AG04449 (cell line): Measurements from ENCODE around the gene UBXN7.
"Not testable (repeated sequence)": the region's sequence is repeated elsewhere in the genome, so short reads cannot be mapped to it uniquely, and the experiment has no call there.

Source experiments
- CTCF ChIA-PET: fragments of 350-600 bp; formaldehyde crosslinking; extraction: SDS; loops from one replicate; lab custom pipeline; 2021; ENCODE audit warnings: antibody characterized with exemption; lab: Yijun Ruan, JAX
- POLR2A ChIA-PET: fragments of 400-600, 350-600 bp; formaldehyde crosslinking; extraction: SDS; loops from one replicate; lab custom pipeline; 2020; ENCODE audit warnings: antibody characterized with exemption, inconsistent platforms; lab: Yijun Ruan, JAX
- DNase-seq: peaks from one replicate; pipeline ENCODE4 v3.0.0-alpha.2; 2010; ENCODE audit warnings: low read depth, low spot score
- H3K4me3 ChIP-seq: 2 replicates; pipeline ENCODE4 v1.5.1; 2011; ENCODE audit warnings: low read depth, mild to moderate bottlenecking, control low read depth, low read length
- TF ChIP-seq, protein P1 (sequence below): IDR thresholded peaks from one replicate; pipeline ENCODE4 v1.5.1; 2011; ENCODE audit warnings: mild to moderate bottlenecking, moderate library complexity, low read length, control low read depth, inconsistent platforms; ENCODE audit not compliant: insufficient read depth; ENCODE audit errors: missing control alignments

Gene UBXN7

DNA sequence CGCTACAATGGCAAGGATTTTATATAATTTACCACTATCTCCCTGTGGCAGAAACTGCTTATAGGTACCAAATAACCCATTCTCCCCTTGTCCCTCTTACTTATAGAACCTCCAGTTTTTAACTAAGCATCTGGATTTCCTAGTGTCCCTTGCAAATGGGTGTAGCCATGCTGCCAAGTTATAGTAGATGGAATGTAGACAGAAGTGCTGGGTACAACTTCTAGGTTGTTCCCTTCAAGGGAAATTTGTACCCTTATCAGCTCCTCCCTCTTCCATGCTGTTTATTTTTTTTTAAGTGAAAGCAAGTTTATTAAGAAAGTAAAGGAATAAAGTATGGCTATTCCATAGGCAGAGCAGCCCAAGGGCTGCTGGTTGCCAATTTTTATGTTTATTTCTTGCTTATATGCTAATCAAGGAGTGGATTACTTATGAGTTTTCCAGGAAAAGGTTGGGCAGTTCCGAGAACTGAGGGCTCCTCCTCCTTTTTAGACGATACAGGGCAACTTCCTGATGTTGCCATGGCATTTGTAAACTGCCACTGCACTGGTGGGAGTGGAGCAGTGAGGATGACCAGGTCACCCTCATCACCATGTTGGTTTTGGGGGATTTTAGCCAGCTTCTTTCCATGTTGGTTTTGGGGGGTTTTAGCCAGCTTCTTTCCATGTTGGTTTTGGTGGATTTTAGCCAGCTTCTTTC is 53.9 kb downstream of the UBXN7 start:
- POLR2A ChIA-PET, result no interaction called here
- DNase-seq, result no peak
- no peak overlapping the region for H3K4me3 ChIP-seq
- TF ChIP-seq, protein P1, sequence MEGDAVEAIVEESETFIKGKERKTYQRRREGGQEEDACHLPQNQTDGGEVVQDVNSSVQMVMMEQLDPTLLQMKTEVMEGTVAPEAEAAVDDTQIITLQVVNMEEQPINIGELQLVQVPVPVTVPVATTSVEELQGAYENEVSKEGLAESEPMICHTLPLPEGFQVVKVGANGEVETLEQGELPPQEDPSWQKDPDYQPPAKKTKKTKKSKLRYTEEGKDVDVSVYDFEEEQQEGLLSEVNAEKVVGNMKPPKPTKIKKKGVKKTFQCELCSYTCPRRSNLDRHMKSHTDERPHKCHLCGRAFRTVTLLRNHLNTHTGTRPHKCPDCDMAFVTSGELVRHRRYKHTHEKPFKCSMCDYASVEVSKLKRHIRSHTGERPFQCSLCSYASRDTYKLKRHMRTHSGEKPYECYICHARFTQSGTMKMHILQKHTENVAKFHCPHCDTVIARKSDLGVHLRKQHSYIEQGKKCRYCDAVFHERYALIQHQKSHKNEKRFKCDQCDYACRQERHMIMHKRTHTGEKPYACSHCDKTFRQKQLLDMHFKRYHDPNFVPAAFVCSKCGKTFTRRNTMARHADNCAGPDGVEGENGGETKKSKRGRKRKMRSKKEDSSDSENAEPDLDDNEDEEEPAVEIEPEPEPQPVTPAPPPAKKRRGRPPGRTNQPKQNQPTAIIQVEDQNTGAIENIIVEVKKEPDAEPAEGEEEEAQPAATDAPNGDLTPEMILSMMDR, result no peak
- CTCF ChIA-PET, result no interaction called here

DNA sequence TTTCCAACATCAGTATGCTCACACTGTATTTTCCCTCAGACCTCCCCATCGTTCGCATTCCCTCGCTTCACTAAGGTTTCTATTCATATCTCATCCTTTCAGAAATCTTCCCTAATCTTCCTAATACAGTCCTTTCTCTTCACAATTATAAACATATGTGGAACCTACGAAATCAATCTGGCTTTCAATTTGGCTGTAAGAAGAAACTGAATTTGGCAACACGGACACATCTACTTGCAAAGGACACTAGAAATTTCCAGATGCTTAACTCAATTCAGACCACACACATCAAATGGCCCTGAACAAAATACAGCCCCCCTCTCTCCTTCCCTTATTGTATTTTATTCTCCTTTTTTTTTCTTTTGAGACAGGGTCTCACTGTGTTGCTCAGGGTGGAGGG is 54.9 kb downstream of the UBXN7 start:
- no peak overlapping the region for H3K4me3 ChIP-seq
- CTCF ChIA-PET, result no interaction called here
- no peak for DNase-seq
- POLR2A ChIA-PET, result no interaction called here
- TF ChIP-seq, protein P1, result no peak

DNA sequence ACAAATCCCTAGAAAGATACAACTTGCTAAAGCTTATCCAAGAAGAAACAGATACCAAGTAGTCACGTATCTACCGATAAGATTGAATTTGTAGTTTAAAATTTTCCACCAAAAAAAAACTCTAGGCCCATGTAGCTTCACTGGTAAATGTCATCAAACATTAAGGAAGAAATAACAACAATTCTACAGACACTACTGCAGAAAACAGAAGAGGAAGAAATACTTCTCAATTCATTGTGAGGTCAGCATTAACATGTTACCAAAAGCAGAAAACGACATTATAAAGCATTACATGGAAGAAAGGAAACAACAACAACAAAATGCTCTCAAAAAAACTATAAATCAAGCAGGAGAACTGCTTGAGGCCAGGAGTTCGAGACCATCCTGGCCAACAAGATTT is 66.5 kb downstream of the UBXN7 start:
- no peak for DNase-seq
- TF ChIP-seq, protein P1, result no peak
- H3K4me3 ChIP-seq, result no peak overlapping the region
- ChIA-PET POLR2A (no interaction called here), CTCF (interaction anchor here (1.4 kb wide), 1 partner anchor 114 kb away, joined by 3 read pairs; no protein-coding TSS in a partner anchor)

DNA sequence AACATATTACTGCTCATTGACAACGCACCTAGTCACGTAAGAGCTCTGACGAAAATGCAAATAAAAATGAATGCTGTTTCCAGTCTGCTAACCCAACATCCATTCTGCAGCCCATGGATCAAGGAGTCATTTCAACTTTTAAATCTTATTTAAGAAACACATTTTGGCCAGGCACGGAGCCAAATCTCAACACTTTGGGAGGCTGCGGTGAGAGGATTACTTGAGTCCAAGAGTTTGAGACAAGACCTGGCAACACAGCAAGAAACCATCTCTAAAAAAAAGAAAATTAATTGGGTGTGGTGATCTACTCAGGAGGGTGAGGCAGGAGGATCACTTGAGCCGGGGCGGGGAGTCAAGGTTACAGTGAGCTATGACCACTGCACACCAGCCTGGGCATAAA is 71.6 kb downstream of the UBXN7 start:
- no peak for DNase-seq
- ChIA-PET POLR2A (no interaction called here), CTCF (no interaction called here)
- TF ChIP-seq, protein P1, result no peak
- no peak overlapping the region for H3K4me3 ChIP-seq

DNA sequence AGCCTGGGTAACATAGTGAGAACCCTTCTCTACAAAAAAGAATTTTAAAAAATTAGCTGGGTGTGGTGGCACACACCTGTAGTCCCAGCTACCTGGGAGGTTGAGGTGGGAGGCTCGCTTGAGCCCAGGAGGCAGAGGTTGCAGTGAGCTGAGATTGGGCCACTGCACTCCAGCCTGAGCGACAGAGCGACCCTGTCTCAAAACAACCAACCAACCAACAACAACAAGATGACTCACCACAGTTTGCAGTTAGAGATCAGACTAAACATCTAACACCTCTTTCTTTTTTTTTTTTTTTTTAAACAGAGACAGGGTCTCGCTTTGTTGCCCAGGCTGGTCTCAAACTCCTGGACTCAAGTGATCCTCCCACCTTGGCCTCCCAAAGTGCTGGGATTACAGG is 73.7 kb downstream of the UBXN7 start:
- H3K4me3 ChIP-seq, POLR2A ChIA-PET, DNase-seq, CTCF ChIA-PET: not testable (repeated sequence)

DNA sequence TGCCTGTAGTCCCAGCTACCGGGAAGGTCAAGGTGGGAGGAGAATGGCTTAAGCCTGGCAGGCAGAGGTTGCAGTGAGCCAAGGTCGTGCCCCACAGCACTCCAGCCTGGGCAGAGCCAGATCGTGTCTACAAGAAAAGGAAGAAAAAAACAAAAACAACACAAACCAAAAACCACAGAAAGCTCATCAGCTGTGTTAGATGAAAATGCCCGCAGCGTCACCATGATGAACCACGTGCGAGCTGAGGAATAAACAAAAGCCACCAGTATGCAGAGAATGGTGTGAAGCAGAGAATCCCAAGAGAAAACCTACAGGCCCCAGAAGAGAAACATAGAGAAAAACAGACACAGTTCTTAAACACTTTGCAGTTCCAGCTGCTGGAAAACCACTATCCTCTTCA is 74.3 kb downstream of the UBXN7 start:
- DNase-seq, result no peak
- CTCF ChIA-PET, result no interaction called here
- TF ChIP-seq, protein P1, result no peak
- POLR2A ChIA-PET, result no interaction called here
- no peak overlapping the region for H3K4me3 ChIP-seq

DNA sequence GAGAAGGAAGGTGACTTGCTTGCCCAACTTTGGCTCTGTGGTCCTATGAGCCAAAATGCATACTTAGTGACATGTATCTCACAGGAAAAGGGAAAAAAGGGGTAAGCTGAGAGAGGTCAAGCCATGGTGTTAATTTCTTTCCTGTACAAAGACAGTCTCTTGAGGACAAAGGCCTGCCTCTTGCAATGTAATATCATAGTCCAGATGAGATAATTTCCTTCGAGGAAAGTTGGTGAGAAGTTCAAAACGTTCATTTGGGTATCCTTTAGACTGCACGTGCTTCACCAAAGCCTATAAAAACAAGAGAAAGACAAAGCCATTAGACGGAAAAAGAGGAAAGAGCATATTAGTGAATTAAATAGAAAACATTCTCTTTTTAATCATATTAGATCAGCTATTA is 75.7 kb downstream of the UBXN7 start:
- CTCF ChIA-PET, result no interaction called here

More for the DNA sequence above, 75.7 kb downstream of the UBXN7 start:
- DNase-seq, result no peak
- TF ChIP-seq, protein P1, result no peak
- POLR2A ChIA-PET, result no interaction called here
- H3K4me3 ChIP-seq, result no peak overlapping the region
